ENCODE measurements around the gene SPHKAP.

- TF ChIP-seq POLR2A (IDR thresholded peaks at IDR 0.05) (no peak), CTCF (IDR thresholded peaks at IDR 0.05) (no peak)
Measured at GRCh38 chr2:228180181-228181097, 1.0 kb downstream of the SPHKAP start.

All from right lobe of liver (tissue), 4 donors.